K562 (cell line): ENCODE measurements around the gene HBG1. TPM values are rescaled to one million over a fixed set of nuclear protein-coding genes. Genes with fewer than 3 reads are reported as not detected.
A peak's percentile ranks its signal among the peaks of the same experiment; 100 is the strongest.

ENCODE experiments used
- ATAC-seq: fragments of 200-7000 bp; cut with Tn5 transposase; 3 replicates; pipeline ENCODE4 v1.9.1; 2020; ENCODE audit warnings: moderate library complexity
- BruUV-seq: library from RNA; stranded (reverse); fragments of 400-500 nt; replicated peaks from 2 replicates; lab custom pipeline; 2021; lab: Mats Ljungman, UMichigan
- CTCF ChIA-PET: fragments of 300-600 bp; formaldehyde crosslinking; extraction: SDS; loops from one replicate; lab custom pipeline; 2021; ENCODE audit warnings: low intra/inter-chr PET ratio; lab: Yijun Ruan, JAX
- POLR2A ChIA-PET: fragments of 300-600, 350-650 bp; sonication (Branson Sonifier 250); formaldehyde crosslinking; extraction: SDS; loops from one replicate; lab custom pipeline; 2021; ENCODE audit warnings: antibody characterized with exemption, inconsistent platforms; lab: Yijun Ruan, JAX
- DNase-seq, 4 experiments: peaks; one replicate each; pipeline versions ENCODE4 v3.0.0 to v3.0.0-alpha.2; 2011 to 2018; ENCODE audit warnings: low spot score in 3 of 4, mixed read lengths in 3 of 4; ENCODE audit errors: extremely low read depth in 1 of 4
- FAIRE-seq: peaks from 2 replicates; lab custom pipeline; 2011; peaks lifted over from hg19 to GRCh38; lab: Jason Lieb, UNC
- H2AFZ ChIP-seq: 2 replicates; pipeline ENCODE4 v1.6.0; 2011; ENCODE audit warnings: low read depth, low read length, control low read depth, inconsistent platforms
- H3K27ac ChIP-seq: fragments of 200-600 bp; 3 replicates; pipeline ENCODE4 v1.8.0; 2011; ENCODE audit warnings: low read depth, mild to moderate bottlenecking, control low read depth, inconsistent platforms, low read length, moderate library complexity, mixed read lengths; ENCODE audit errors: extremely low read depth
- H3K27me3 ChIP-seq, 2 experiments: fragments of 300-600 bp in 1 of 2; 2 replicates in 1 of 2; 3 replicates in 1 of 2; pipeline versions ENCODE4 v1.6.0 to v1.8.0; 2011; ENCODE audit warnings: inconsistent platforms in 2 of 2, low read length in 2 of 2, mild to moderate bottlenecking in 1 of 2, mixed read lengths in 1 of 2, moderate library complexity in 1 of 2; ENCODE audit not compliant: control insufficient read depth in 2 of 2, insufficient read depth in 2 of 2
- H3K36me3 ChIP-seq: fragments of 300-600 bp; 3 replicates; pipeline ENCODE4 v1.8.0; 2011; ENCODE audit warnings: mild to moderate bottlenecking, low read length, inconsistent platforms; ENCODE audit not compliant: control insufficient read depth, insufficient read depth
- H3K4me1 ChIP-seq, 2 experiments: fragments of 200-600 bp in 1 of 2; replicated peaks in 1 of 2; 2 replicates in 1 of 2; 3 replicates in 1 of 2; pipeline versions ENCODE4 v1.5.1 to v1.8.0; 2011; ENCODE audit warnings: inconsistent platforms in 2 of 2, low read length in 2 of 2, mild to moderate bottlenecking in 1 of 2, mixed read lengths in 1 of 2, moderate library complexity in 1 of 2; ENCODE audit not compliant: control insufficient read depth in 2 of 2, insufficient read depth in 2 of 2
- H3K4me2 ChIP-seq: 2 replicates; pipeline ENCODE4 v1.6.1; 2011; ENCODE audit warnings: low read length, control low read depth, inconsistent platforms, mixed read lengths; ENCODE audit not compliant: insufficient read depth
- H3K4me3 ChIP-seq: fragments of 200-600 bp; sonication (generic), shearing (Covaris generic); 2 replicates; pipeline ENCODE4 v1.5.1; 2016; ENCODE audit warnings: control low read depth, inconsistent platforms
- H3K79me2 ChIP-seq: fragments of 200-600 bp; 3 replicates; pipeline ENCODE4 v1.8.0; 2011; ENCODE audit warnings: low read length, inconsistent platforms; ENCODE audit not compliant: control insufficient read depth, insufficient read depth
- H3K9ac ChIP-seq, 2 experiments: 2 replicates each; pipeline versions ENCODE4 v1.6.0 to v1.6.1; 2011; ENCODE audit warnings: low read depth in 2 of 2, low read length in 2 of 2, control low read depth in 1 of 2, inconsistent platforms in 1 of 2, mild to moderate bottlenecking in 1 of 2, mixed read lengths in 1 of 2; ENCODE audit not compliant: insufficient read depth in 1 of 2
- H3K9me1 ChIP-seq: one replicate; pipeline ENCODE4 v1.6.0; 2011; ENCODE audit warnings: inconsistent platforms, mild to moderate bottlenecking, low read length, moderate library complexity; ENCODE audit not compliant: control insufficient read depth, insufficient read depth
- H3K9me3 ChIP-seq: replicated peaks from 2 replicates; pipeline ENCODE4 v1.5.1; 2011; ENCODE audit warnings: low read depth, low read length, inconsistent platforms; ENCODE audit not compliant: control insufficient read depth, insufficient read depth
- H4K20me1 ChIP-seq: replicated peaks from 2 replicates; pipeline ENCODE4 v1.6.1; 2011; ENCODE audit warnings: low read length, inconsistent platforms, mixed read lengths; ENCODE audit not compliant: control insufficient read depth, insufficient read depth
- CREM ChIP-seq: IDR thresholded peaks from 2 replicates; pipeline ENCODE4 v1.6.1; 2014; ENCODE audit warnings: antibody characterized with exemption, low read depth
- HDGF ChIP-seq: fragments of 450-650 bp; IDR thresholded peaks from 2 replicates; pipeline ENCODE4 v1.6.1; 2016
- POLR2G ChIP-seq: fragments of 200-400 bp; formaldehyde crosslinking; IDR thresholded peaks from 2 replicates; pipeline ENCODE4 v1.6.1; 2017; ENCODE audit warnings: low read depth, mild to moderate bottlenecking, antibody characterized with exemption, low read length, moderate library complexity
- PRPF4 ChIP-seq: fragments of 200-400 bp; formaldehyde crosslinking; IDR thresholded peaks from one replicate; pipeline ENCODE4 v1.6.1; 2017; ENCODE audit warnings: low read length, low read depth, mild to moderate bottlenecking; ENCODE audit not compliant: insufficient read depth, poor library complexity, severe bottlenecking
- RAD51 ChIP-seq: fragments of 450-650 bp; IDR thresholded peaks from 2 replicates; pipeline ENCODE4 v1.7.1; 2016; ENCODE audit warnings: low read depth, mild to moderate bottlenecking, borderline replicate concordance
- RBFOX2 ChIP-seq: fragments of 200-400 bp; formaldehyde crosslinking; IDR thresholded peaks from 2 replicates; pipeline ENCODE4 v1.6.1; 2017; ENCODE audit warnings: low read depth, mild to moderate bottlenecking, low read length, moderate library complexity
- RBM22 ChIP-seq: fragments of 200-400 bp; formaldehyde crosslinking; IDR thresholded peaks from 2 replicates; pipeline ENCODE4 v1.6.1; 2018; ENCODE audit warnings: low read length, low read depth; ENCODE audit not compliant: poor library complexity, severe bottlenecking
- ZC3H4 ChIP-seq: sonication (generic); formaldehyde crosslinking; IDR thresholded peaks from 2 replicates; pipeline ENCODE4 v1.9.0; 2021; ENCODE audit warnings: missing genetic modification reagents, borderline replicate concordance
- ZNF77 ChIP-seq: fragments of 250-450 bp; sonication (Bioruptor Pico); IDR thresholded peaks from 2 replicates; pipeline ENCODE4 v1.5.0; 2020
- in situ Hi-C: fragments of 300-500 bp; cut with MboI; formaldehyde crosslinking; loops from 4 replicates; pipeline ENCODE4 v1.15.0; 2018; ENCODE audit warnings: inconsistent platforms, mixed read lengths
- intact Hi-C: fragments of 100-400 bp; cut with micrococcal nuclease; formaldehyde crosslinking; loops from 2 replicates; pipeline ENCODE4 v1.14.2; 2022
- polyA plus RNA-seq, 8 experiments: library from polyadenylated mRNA; depleted of rRNA in 4 of 8; stranded (reverse) in 5 of 8; unstranded in 3 of 8; fragments of >200 nt; fragmentation: Nextera tagmentation in 2 of 8; fragmentation: Illumina TruSeq in 1 of 8; extraction: Ambion mirVana in 2 of 8; extraction: Trizol in 1 of 8; gene quantifications; 2 replicates each; pipeline versions ENCODE4 v1.2.1 to v1.2.3, GENCODE V29; 2011 to 2014; ENCODE audit warnings: inconsistent platforms in 1 of 8, missing spikeins in 1 of 8
- total RNA-seq, 7 experiments: library from RNA; depleted of rRNA in 6 of 7; stranded (reverse); fragments of >200 nt in 6 of 7; fragmentation: Illumina TruSeq in 2 of 7; extraction: Trizol in 2 of 7; gene quantifications; 2 replicates each; pipeline versions ENCODE4 v1.2.1 to v1.2.3, GENCODE V29; 2011 to 2021; ENCODE audit warnings: low replicate concordance in 1 of 7
- TF ChIP-seq, protein P1 (sequence below): fragments of 250-450 bp; sonication (Bioruptor Pico); IDR thresholded peaks from 2 replicates; pipeline ENCODE4 v1.9.0; 2021; ENCODE audit warnings: mild to moderate bottlenecking
- TF ChIP-seq, protein P2 (sequence below): fragments of 250-450 bp; sonication (Bioruptor Pico); IDR thresholded peaks from 2 replicates; pipeline ENCODE4 v1.5.0; 2021; ENCODE audit warnings: mild to moderate bottlenecking, borderline replicate concordance
- TF ChIP-seq, protein P3 (sequence below): fragments of 450-650 bp; IDR thresholded peaks from 2 replicates; pipeline ENCODE4 v1.6.1; 2017; ENCODE audit warnings: antibody characterized with exemption
- TF ChIP-seq, protein P4 (sequence below): IDR thresholded peaks from 2 replicates; pipeline ENCODE4 v1.6.1; 2012; ENCODE audit warnings: low read depth, low read length, improper control_type of control experiment, borderline replicate concordance
- TF ChIP-seq, protein P5 (sequence below): sonication (generic); formaldehyde crosslinking; IDR thresholded peaks from 2 replicates; pipeline ENCODE4 v1.8.0; 2022; ENCODE audit warnings: mild to moderate bottlenecking, missing genetic modification reagents

Gene HBG1
- total and polyA plus RNA-seq, 9 of the 15 experiments (the other 6 are each of a cell fraction or from before 2014, with no cell fraction given), result 1,066 to 16,338 (median 4,898) TPM

DNA sequence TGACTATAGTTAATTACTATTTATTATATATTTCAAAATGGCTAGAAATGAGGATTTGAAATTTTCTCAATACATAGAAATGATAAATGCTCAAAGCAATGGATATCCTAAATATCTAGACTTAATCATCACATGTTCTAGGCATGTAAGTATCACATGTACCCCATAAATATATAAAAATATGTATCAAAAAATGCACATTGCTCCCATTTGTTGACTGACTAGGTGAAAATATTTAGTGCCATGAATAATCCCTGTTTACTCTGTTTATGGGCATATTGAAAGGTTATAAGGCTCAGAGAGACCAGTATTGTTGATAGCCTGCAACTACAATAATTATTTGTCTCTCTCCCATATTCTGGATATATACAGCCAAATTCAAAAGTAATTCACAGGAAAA is 17.0 kb upstream of the HBG1 start:
- in situ Hi-C loops (no loop called here), intact Hi-C loops (no loop called here)
- FAIRE-seq (no peak), DNase-seq (no peak), ATAC-seq (no peak)
- peaks cover 28% of the 10 kb centered on the region for H3K36me3 ChIP-seq
- POLR2A ChIA-PET, result interaction anchor here (0.7 to 5.0 kb wide), 7 partner anchors 8 to 135 kb away, joined by 3 to 55 read pairs (median 13); no protein-coding TSS in a partner anchor
- no peaks in the 10 kb centered on the region for H4K20me1 ChIP-seq
- H3K9ac ChIP-seq, result no peak overlapping the region
- peaks cover 42% of the 10 kb centered on the region for H3K79me2 ChIP-seq
- BruUV-seq, result no TSS peak
- no peak overlapping the region; the same call in 2 of the 3 replicates for H3K27ac ChIP-seq
- no peak overlapping the region for H3K4me2 ChIP-seq
- H3K9me1 ChIP-seq, result no peaks in the 10 kb centered on the region
- H3K4me1 ChIP-seq, result peaks cover 0 to 28% of the 10 kb centered on the region in 2 experiments; a peak in 4 of 5 replicates
- no peaks in the 10 kb centered on the region for H3K9me3 ChIP-seq
- no peaks in the 10 kb centered on the region for H3K27me3 ChIP-seq
- CTCF ChIA-PET, result no interaction called here
- H3K4me3 ChIP-seq, result no peak overlapping the region
- H2AFZ ChIP-seq, result no peak overlapping the region
- TF ChIP-seq, protein P1, sequence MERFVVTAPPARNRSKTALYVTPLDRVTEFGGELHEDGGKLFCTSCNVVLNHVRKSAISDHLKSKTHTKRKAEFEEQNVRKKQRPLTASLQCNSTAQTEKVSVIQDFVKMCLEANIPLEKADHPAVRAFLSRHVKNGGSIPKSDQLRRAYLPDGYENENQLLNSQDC (CRISPR knock-in tag), result peak; percentile 62; the same call in 1 of the 2 replicates
- TF ChIP-seq CREM, result no peak
- TF ChIP-seq RAD51, result no peak
- TF ChIP-seq, protein P2, sequence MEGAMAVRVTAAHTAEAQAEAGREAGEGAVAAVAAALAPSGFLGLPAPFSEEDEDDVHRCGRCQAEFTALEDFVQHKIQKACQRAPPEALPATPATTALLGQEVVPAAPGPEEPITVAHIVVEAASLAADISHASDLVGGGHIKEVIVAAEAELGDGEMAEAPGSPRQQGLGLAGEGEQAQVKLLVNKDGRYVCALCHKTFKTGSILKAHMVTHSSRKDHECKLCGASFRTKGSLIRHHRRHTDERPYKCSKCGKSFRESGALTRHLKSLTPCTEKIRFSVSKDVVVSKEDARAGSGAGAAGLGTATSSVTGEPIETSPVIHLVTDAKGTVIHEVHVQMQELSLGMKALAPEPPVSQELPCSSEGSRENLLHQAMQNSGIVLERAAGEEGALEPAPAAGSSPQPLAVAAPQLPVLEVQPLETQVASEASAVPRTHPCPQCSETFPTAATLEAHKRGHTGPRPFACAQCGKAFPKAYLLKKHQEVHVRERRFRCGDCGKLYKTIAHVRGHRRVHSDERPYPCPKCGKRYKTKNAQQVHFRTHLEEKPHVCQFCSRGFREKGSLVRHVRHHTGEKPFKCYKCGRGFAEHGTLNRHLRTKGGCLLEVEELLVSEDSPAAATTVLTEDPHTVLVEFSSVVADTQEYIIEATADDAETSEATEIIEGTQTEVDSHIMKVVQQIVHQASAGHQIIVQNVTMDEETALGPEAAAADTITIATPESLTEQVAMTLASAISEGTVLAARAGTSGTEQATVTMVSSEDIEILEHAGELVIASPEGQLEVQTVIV (CRISPR knock-in tag), result no peak
- TF ChIP-seq POLR2G, result peak; percentile 51
- no peak for TF ChIP-seq HDGF
- TF ChIP-seq ZC3H4, result no peak
- TF ChIP-seq, protein P3, sequence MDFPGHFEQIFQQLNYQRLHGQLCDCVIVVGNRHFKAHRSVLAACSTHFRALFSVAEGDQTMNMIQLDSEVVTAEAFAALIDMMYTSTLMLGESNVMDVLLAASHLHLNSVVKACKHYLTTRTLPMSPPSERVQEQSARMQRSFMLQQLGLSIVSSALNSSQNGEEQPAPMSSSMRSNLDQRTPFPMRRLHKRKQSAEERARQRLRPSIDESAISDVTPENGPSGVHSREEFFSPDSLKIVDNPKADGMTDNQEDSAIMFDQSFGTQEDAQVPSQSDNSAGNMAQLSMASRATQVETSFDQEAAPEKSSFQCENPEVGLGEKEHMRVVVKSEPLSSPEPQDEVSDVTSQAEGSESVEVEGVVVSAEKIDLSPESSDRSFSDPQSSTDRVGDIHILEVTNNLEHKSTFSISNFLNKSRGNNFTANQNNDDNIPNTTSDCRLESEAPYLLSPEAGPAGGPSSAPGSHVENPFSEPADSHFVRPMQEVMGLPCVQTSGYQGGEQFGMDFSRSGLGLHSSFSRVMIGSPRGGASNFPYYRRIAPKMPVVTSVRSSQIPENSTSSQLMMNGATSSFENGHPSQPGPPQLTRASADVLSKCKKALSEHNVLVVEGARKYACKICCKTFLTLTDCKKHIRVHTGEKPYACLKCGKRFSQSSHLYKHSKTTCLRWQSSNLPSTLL, result no peak
- TF ChIP-seq PRPF4, result no peak
- TF ChIP-seq, protein P4, sequence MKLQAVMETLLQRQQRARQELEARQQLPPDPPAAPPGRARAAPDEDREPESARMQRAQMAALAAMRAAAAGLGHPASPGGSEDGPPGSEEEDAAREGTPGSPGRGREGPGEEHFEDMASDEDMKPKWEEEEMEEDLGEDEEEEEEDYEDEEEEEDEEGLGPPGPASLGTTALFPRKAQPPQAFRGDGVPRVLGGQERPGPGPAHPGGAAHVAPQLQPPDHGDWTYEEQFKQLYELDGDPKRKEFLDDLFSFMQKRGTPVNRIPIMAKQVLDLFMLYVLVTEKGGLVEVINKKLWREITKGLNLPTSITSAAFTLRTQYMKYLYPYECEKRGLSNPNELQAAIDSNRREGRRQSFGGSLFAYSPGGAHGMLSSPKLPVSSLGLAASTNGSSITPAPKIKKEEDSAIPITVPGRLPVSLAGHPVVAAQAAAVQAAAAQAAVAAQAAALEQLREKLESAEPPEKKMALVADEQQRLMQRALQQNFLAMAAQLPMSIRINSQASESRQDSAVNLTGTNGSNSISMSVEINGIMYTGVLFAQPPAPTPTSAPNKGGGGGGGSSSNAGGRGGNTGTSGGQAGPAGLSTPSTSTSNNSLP, result no peak
- TF ChIP-seq, protein P5, sequence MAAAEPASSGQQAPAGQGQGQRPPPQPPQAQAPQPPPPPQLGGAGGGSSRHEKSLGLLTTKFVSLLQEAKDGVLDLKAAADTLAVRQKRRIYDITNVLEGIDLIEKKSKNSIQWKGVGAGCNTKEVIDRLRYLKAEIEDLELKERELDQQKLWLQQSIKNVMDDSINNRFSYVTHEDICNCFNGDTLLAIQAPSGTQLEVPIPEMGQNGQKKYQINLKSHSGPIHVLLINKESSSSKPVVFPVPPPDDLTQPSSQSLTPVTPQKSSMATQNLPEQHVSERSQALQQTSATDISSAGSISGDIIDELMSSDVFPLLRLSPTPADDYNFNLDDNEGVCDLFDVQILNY, result no peak
- TF ChIP-seq RBM22, result no peak
- 0 out of 2 replicates have a peak, but pooled peaks have one; percentile 34 for TF ChIP-seq ZNF77 (CRISPR knock-in tag)
- peak; percentile 40; the same call in 1 of the 2 replicates for TF ChIP-seq RBFOX2
